Fibroblast of peridontal ligament (primary cell): Measurements from ENCODE around the gene ZFYVE26.
"Not testable (repeated sequence)": the region's sequence is repeated elsewhere in the genome, so short reads cannot be mapped to it uniquely, and the experiment has no call there.

Experiments used
- DNase-seq: peaks from one replicate; pipeline ENCODE4 v3.0.0-alpha.2; 2010; ENCODE audit errors: extremely low read depth

The ZFYVE26 gene

GRCh38 chr14:67709346-67709745 is 107.0 kb downstream of the ZFYVE26 start:
- not testable (repeated sequence) for DNase-seq

- no peak for DNase-seq
These were observed 111.2 kb downstream of the ZFYVE26 start for GRCh38 chr14:67705211-67705610.

GRCh38 chr14:67704484-67705089 is 111.8 kb downstream of the ZFYVE26 start:
- peak; percentile 74 for DNase-seq

- no peak for DNase-seq
These were observed 112.4 kb downstream of the ZFYVE26 start for GRCh38 chr14:67703997-67704396.

- not testable (repeated sequence) for DNase-seq
These were observed 114.9 kb downstream of the ZFYVE26 start, which contains the start of gene RDH12 for GRCh38 chr14:67701492-67701891. Gene RDH12, plus strand, starts transcription at chr14:67701886. Its CDS starts 20,757 bp downstream, at chr14:67722643.

GRCh38 chr14:67698179-67698578 is 118.2 kb downstream of the ZFYVE26 start:
- DNase-seq = no peak

- no peak for DNase-seq
These were observed 119.4 kb downstream of the ZFYVE26 start for GRCh38 chr14:67697006-67697405.
